SK-N-SH (cell line): ENCODE measurements around the gene ZDHHC11. TPM values are rescaled to one million over a fixed set of nuclear protein-coding genes. Genes with fewer than 3 reads are reported as not detected.

ENCODE experiments used
- CTCF ChIA-PET: fragments of 300-600, 350-600 bp; formaldehyde crosslinking; extraction: SDS; loops from one replicate; lab custom pipeline; 2021; lab: Yijun Ruan, JAX
- POLR2A ChIA-PET: fragments of 350-600 bp; sonication (Branson Sonifier 250); formaldehyde crosslinking; extraction: SDS; loops from one replicate; lab custom pipeline; 2020; ENCODE audit warnings: antibody characterized with exemption, inconsistent platforms; lab: Yijun Ruan, JAX
- DNase-seq: peaks from one replicate; pipeline ENCODE4 v3.0.0; 2012
- H2AFZ ChIP-seq: fragments of 200-600 bp; sonication (generic); 2 replicates; pipeline ENCODE4 v1.8.1; 2016; ENCODE audit warnings: antibody characterized with exemption, mild to moderate bottlenecking, low read depth
- H3F3A ChIP-seq: fragments of 200-600 bp; sonication (generic); replicated peaks from 2 replicates; pipeline ENCODE3; 2016; ENCODE audit warnings: antibody characterized with exemption, mild to moderate bottlenecking; ENCODE audit not compliant: insufficient read depth
- H3K27ac ChIP-seq, 2 experiments: fragments of 200-500 bp in 1 of 2; fragments of 200-600 bp in 1 of 2; sonication (Bioruptor generic) in 1 of 2; sonication (generic), shearing (Covaris generic) in 1 of 2; 2 replicates each; pipeline versions ENCODE4 v1.5.1 to v1.6.1; 2014 to 2016; ENCODE audit warnings: low read depth in 2 of 2, inconsistent platforms in 1 of 2, low read length in 1 of 2, mild to moderate bottlenecking in 1 of 2, mixed read lengths in 1 of 2
- H3K27me3 ChIP-seq: fragments of 200-600 bp; sonication (generic), shearing (Covaris generic); 2 replicates; pipeline ENCODE4 v1.6.1; 2016; ENCODE audit warnings: mixed run types; ENCODE audit not compliant: insufficient read depth
- H3K36me3 ChIP-seq, 2 experiments: fragments of 200-500 bp in 1 of 2; fragments of 200-600 bp in 1 of 2; sonication (Bioruptor generic) in 1 of 2; sonication (generic) in 1 of 2; replicated peaks in 1 of 2; 2 replicates each; pipeline versions ENCODE3 to v1.5.1; 2014 to 2016; ENCODE audit warnings: low read length in 1 of 2, mild to moderate bottlenecking in 1 of 2; ENCODE audit not compliant: insufficient read depth in 2 of 2, control insufficient read depth in 1 of 2
- H3K4me1 ChIP-seq, 2 experiments: fragments of 200-500 bp in 1 of 2; fragments of 200-600 bp in 1 of 2; sonication (Bioruptor generic) in 1 of 2; sonication (generic), shearing (Covaris generic) in 1 of 2; 2 replicates each; pipeline versions ENCODE4 v1.5.1 to v1.6.1; 2014 to 2016; ENCODE audit warnings: low read depth in 1 of 2, low read length in 1 of 2, mixed run types in 1 of 2; ENCODE audit not compliant: insufficient read depth in 2 of 2, control insufficient read depth in 1 of 2
- H3K4me2 ChIP-seq: fragments of 200-600 bp; sonication (generic), shearing (Covaris generic); 2 replicates; pipeline ENCODE4 v1.6.1; 2017; ENCODE audit warnings: mixed run types
- H3K4me3 ChIP-seq, 2 experiments: fragments of 200-500 bp in 1 of 2; fragments of 200-600 bp in 1 of 2; sonication (Bioruptor generic) in 1 of 2; sonication (generic), shearing (Covaris generic) in 1 of 2; 2 replicates each; pipeline versions ENCODE4 v1.5.1 to v1.8.1; 2014 to 2016; ENCODE audit warnings: low read depth in 2 of 2, inconsistent platforms in 1 of 2, low read length in 1 of 2, mild to moderate bottlenecking in 1 of 2, mixed read lengths in 1 of 2, moderate library complexity in 1 of 2
- H3K79me2 ChIP-seq: fragments of 200-600 bp; sonication (generic); 2 replicates; pipeline ENCODE4 v1.8.1; 2017; ENCODE audit warnings: mild to moderate bottlenecking; ENCODE audit not compliant: insufficient read depth
- H3K9ac ChIP-seq: fragments of 200-600 bp; sonication (generic); 2 replicates; pipeline ENCODE4 v1.6.1; 2017; ENCODE audit warnings: mixed run types
- H3K9me2 ChIP-seq: fragments of 200-600 bp; sonication (generic); 2 replicates; pipeline ENCODE4 v1.6.1; 2017; ENCODE audit warnings: mixed run types
- H3K9me3 ChIP-seq: fragments of 200-600 bp; sonication (generic); 2 replicates; pipeline ENCODE4 v1.6.1; 2017; ENCODE audit warnings: mixed run types, mild to moderate bottlenecking, moderate library complexity
- H4K20me1 ChIP-seq: fragments of 200-600 bp; sonication (generic); 2 replicates; pipeline ENCODE4 v1.6.1; 2017; ENCODE audit warnings: mild to moderate bottlenecking, mixed run types; ENCODE audit not compliant: insufficient read depth
- CHD2 ChIP-seq: fragments of 150-350 bp; IDR thresholded peaks from 2 replicates; pipeline ENCODE4 v1.6.1; 2018; ENCODE audit warnings: low read length; ENCODE audit not compliant: partially characterized antibody
- FOSL2 ChIP-seq: IDR thresholded peaks from 2 replicates; pipeline ENCODE4 v1.4.0; 2012; ENCODE audit warnings: low read depth, mild to moderate bottlenecking, moderate library complexity, borderline replicate concordance
- FOXJ3 ChIP-seq: sonication (generic); formaldehyde crosslinking; IDR thresholded peaks from 2 replicates; pipeline ENCODE4 v1.5.1; 2020; ENCODE audit warnings: mild to moderate bottlenecking, missing genetic modification reagents
- GABPA ChIP-seq: IDR thresholded peaks from 2 replicates; pipeline ENCODE4 v1.4.0; 2012; ENCODE audit warnings: low read depth, mild to moderate bottlenecking
- GATA2 ChIP-seq: sonication (generic); formaldehyde crosslinking; IDR thresholded peaks from 2 replicates; pipeline ENCODE4 v1.5.0; 2020; ENCODE audit warnings: mild to moderate bottlenecking, missing genetic modification reagents
- JUND ChIP-seq: IDR thresholded peaks from 2 replicates; pipeline ENCODE4 v1.4.0; 2012
- MEF2A ChIP-seq: IDR thresholded peaks from 2 replicates; pipeline ENCODE4 v1.4.0; 2012; ENCODE audit warnings: low read depth, borderline replicate concordance
- NRF1 ChIP-seq: IDR thresholded peaks from 2 replicates; pipeline ENCODE4 v1.6.1; 2012; ENCODE audit warnings: low read depth, mild to moderate bottlenecking, low read length
- POLR2AphosphoS5 ChIP-seq: IDR thresholded peaks from 2 replicates; pipeline ENCODE4 v1.6.1; 2012; ENCODE audit warnings: low read depth, low read length
- RAD21 ChIP-seq: IDR thresholded peaks from 2 replicates; pipeline ENCODE4 v1.6.1; 2012; ENCODE audit warnings: mild to moderate bottlenecking, low read length
- RCOR1 ChIP-seq: fragments of 150-350 bp; IDR thresholded peaks from 2 replicates; pipeline ENCODE4 v1.6.1; 2017; ENCODE audit warnings: antibody characterized with exemption, low read length
- RXRA ChIP-seq: IDR thresholded peaks from 2 replicates; pipeline ENCODE4 v1.4.0; 2012; ENCODE audit warnings: low read depth, mild to moderate bottlenecking, borderline replicate concordance
- SIN3A ChIP-seq: IDR thresholded peaks from 2 replicates; pipeline ENCODE4 v1.6.1; 2012; ENCODE audit warnings: low read depth, mild to moderate bottlenecking, low read length, moderate library complexity, borderline replicate concordance
- TCF12 ChIP-seq: IDR thresholded peaks from 2 replicates; pipeline ENCODE4 v1.4.0; 2012
- YY1 ChIP-seq: IDR thresholded peaks from 2 replicates; pipeline ENCODE4 v1.4.0; 2012; ENCODE audit warnings: low read depth, mild to moderate bottlenecking
- WGBS: methylation state at CpG from one replicate; pipeline ENCODE4 v1.1.6; 2017; ENCODE audit warnings: low lambda C conversion rate; 5-methylcytosine and 5-hydroxymethylcytosine counted together
- polyA plus RNA-seq, 3 experiments: library from polyadenylated mRNA; depleted of rRNA; stranded (reverse); fragments of >200 nt; gene quantifications; 2 replicates each; pipeline ENCODE4 v1.2.3, GENCODE V29; 2012
- TF ChIP-seq, protein P1 (sequence below): fragments of 200-600 bp; sonication (generic); IDR thresholded peaks from 2 replicates; pipeline ENCODE4 v1.6.1; 2017; ENCODE audit warnings: antibody characterized with exemption, mild to moderate bottlenecking, moderate library complexity
- TF ChIP-seq, protein P2 (sequence below): fragments of 150-350 bp; IDR thresholded peaks from 2 replicates; pipeline ENCODE4 v1.6.1; 2017; ENCODE audit warnings: antibody characterized with exemption, low read length, low read depth, borderline replicate concordance
- TF ChIP-seq, protein P3 (sequence below): IDR thresholded peaks from 2 replicates; pipeline ENCODE4 v1.4.0; 2012; ENCODE audit warnings: low read depth, borderline replicate concordance
- TF ChIP-seq, protein P4 (sequence below): IDR thresholded peaks from 2 replicates; pipeline ENCODE4 v1.4.0; 2012; ENCODE audit warnings: low read depth

Gene ZDHHC11
- polyA plus RNA-seq, 1 of the 3 experiments (the other 2 are of a cell fraction): 0.76 TPM

DNA sequence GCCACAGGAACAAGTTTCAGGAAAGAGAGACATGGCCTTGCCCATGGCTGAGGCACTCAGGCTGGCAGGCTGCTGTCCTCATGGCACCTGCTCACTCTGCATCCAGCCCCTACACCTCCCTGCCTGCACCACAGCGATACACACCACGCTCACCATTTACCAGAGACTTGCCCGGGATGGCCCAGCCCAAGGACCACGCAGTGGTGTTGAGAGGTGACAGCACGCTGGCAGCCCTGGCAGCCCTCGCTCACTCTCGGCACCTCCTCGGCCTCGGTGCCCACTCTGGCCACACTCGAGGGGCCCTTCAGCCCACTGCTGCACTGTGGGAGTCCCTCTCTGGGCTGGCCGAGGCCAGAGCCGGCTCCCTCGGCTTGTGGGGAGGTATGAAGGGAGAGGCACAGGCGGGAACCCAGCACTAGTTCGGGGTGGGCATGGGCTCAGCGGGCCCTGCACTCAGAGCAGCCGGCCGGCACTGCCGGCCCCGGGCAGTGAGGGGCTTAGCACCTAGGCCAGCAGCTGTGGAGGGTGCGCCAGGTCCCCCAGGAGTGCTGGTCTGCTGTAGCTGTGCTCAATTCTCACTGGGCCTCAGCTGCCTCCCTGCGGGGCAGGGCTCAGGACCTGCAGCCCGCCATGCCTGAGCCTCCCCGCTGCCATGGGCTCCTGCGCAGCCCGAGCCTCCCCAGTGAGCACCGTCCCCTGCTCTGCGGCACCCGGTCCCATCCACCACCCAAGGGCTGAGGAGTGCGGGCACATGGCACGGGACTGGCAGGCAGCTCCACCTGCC, 86.6 kb downstream of the ZDHHC11 start:
- Histone ChIP-seq H3K9me2 (no peaks in the 10 kb centered on the region), H3K36me3 (no peaks in the 10 kb centered on the region), H3K4me3 (no peak overlapping the region), H3K27ac (no peak overlapping the region), H3K4me2 (no peak overlapping the region), H3K79me2 (no peaks in the 10 kb centered on the region), H2AFZ (no peak overlapping the region), H3K9ac (no peak overlapping the region), H3K27me3 (no peaks in the 10 kb centered on the region), H4K20me1 (no peaks in the 10 kb centered on the region), H3K4me1 (peaks cover 0 to 2% of the 10 kb centered on the region in 2 experiments; a peak in 1 of 4 replicates), H3K9me3 (no peaks in the 10 kb centered on the region), H3F3A (no peaks in the 10 kb centered on the region)
- POLR2A ChIA-PET: no interaction called here
- peak; percentile 31 for DNase-seq
- CTCF ChIA-PET: no interaction called here
- TF ChIP-seq FOSL2 (no peak), SIN3A (no peak), RAD21 (no peak), RXRA (no peak), GATA2 (CRISPR knock-in tag) (no peak), MEF2A (no peak), POLR2AphosphoS5 (no peak), JUND (no peak), GABPA (no peak), NRF1 (no peak), RCOR1 (no peak), CHD2 (no peak), YY1 (no peak), FOXJ3 (CRISPR knock-in tag) (no peak), TCF12 (no peak)
- TF ChIP-seq, protein P1, sequence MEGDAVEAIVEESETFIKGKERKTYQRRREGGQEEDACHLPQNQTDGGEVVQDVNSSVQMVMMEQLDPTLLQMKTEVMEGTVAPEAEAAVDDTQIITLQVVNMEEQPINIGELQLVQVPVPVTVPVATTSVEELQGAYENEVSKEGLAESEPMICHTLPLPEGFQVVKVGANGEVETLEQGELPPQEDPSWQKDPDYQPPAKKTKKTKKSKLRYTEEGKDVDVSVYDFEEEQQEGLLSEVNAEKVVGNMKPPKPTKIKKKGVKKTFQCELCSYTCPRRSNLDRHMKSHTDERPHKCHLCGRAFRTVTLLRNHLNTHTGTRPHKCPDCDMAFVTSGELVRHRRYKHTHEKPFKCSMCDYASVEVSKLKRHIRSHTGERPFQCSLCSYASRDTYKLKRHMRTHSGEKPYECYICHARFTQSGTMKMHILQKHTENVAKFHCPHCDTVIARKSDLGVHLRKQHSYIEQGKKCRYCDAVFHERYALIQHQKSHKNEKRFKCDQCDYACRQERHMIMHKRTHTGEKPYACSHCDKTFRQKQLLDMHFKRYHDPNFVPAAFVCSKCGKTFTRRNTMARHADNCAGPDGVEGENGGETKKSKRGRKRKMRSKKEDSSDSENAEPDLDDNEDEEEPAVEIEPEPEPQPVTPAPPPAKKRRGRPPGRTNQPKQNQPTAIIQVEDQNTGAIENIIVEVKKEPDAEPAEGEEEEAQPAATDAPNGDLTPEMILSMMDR: no peak
- TF ChIP-seq, protein P2, sequence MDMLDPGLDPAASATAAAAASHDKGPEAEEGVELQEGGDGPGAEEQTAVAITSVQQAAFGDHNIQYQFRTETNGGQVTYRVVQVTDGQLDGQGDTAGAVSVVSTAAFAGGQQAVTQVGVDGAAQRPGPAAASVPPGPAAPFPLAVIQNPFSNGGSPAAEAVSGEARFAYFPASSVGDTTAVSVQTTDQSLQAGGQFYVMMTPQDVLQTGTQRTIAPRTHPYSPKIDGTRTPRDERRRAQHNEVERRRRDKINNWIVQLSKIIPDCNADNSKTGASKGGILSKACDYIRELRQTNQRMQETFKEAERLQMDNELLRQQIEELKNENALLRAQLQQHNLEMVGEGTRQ: no peak
- TF ChIP-seq, protein P3, sequence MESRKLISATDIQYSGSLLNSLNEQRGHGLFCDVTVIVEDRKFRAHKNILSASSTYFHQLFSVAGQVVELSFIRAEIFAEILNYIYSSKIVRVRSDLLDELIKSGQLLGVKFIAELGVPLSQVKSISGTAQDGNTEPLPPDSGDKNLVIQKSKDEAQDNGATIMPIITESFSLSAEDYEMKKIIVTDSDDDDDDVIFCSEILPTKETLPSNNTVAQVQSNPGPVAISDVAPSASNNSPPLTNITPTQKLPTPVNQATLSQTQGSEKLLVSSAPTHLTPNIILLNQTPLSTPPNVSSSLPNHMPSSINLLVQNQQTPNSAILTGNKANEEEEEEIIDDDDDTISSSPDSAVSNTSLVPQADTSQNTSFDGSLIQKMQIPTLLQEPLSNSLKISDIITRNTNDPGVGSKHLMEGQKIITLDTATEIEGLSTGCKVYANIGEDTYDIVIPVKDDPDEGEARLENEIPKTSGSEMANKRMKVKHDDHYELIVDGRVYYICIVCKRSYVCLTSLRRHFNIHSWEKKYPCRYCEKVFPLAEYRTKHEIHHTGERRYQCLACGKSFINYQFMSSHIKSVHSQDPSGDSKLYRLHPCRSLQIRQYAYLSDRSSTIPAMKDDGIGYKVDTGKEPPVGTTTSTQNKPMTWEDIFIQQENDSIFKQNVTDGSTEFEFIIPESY: no peak
- TF ChIP-seq, protein P4, sequence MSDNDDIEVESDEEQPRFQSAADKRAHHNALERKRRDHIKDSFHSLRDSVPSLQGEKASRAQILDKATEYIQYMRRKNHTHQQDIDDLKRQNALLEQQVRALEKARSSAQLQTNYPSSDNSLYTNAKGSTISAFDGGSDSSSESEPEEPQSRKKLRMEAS: no peak
- 56% methylated on average over 24 of the region's 31 CpGs for WGBS
